Measurements from ENCODE around the gene GLTP.

DNA sequence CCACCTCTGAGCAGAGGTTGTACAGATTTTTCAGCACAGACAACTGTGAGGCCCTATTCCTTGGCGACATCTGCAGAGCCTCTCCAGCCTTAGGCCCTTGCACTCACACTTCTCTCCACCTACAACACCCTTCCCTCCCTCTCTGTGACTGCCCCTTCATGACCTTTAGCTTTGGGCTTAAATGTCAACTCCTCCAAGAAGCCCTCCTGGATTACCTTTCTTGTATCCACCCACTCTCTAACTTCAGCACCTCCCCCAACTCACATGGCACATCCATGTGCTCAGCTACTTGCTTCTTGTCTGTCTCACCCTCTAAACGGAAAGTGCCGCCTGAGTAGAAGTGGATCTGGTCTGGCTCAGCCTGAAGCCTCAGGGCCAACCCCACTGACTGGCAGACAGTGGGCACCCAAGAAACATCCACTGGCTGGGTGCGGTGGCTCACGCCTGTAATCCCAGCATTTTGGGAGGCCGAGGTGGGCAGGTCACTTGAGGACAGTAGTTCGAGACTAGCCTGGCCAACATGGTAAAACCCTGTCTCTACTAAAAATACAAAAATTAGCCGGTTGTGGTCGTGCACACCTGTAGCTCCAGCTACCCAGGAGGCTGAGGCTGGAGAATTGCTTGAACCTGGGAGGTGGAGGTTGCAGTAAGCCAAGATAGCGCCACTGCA, 69.3 kb downstream of the GLTP start:
- TF ChIP-seq POLR2A (IDR thresholded peaks at IDR 0.05; ENCODE audit: low read length) = no peak
- TF ChIP-seq REST (IDR thresholded peaks at IDR 0.05) = no peak
- TF ChIP-seq USF2 (IDR thresholded peaks at IDR 0.05) = no peak
- TF ChIP-seq, protein P1, sequence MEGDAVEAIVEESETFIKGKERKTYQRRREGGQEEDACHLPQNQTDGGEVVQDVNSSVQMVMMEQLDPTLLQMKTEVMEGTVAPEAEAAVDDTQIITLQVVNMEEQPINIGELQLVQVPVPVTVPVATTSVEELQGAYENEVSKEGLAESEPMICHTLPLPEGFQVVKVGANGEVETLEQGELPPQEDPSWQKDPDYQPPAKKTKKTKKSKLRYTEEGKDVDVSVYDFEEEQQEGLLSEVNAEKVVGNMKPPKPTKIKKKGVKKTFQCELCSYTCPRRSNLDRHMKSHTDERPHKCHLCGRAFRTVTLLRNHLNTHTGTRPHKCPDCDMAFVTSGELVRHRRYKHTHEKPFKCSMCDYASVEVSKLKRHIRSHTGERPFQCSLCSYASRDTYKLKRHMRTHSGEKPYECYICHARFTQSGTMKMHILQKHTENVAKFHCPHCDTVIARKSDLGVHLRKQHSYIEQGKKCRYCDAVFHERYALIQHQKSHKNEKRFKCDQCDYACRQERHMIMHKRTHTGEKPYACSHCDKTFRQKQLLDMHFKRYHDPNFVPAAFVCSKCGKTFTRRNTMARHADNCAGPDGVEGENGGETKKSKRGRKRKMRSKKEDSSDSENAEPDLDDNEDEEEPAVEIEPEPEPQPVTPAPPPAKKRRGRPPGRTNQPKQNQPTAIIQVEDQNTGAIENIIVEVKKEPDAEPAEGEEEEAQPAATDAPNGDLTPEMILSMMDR (IDR thresholded peaks at IDR 0.05) = no peak
- TF ChIP-seq EP300 (IDR thresholded peaks at IDR 0.05) = no peak
- no peak for TF ChIP-seq CBX8 (IDR thresholded peaks at IDR 0.05)
- no peak for TF ChIP-seq CHD2 (IDR thresholded peaks at IDR 0.05; ENCODE audit: low read length, partially characterized antibody)
- TF ChIP-seq PHF8 (IDR thresholded peaks at IDR 0.05; ENCODE audit: borderline replicate concordance, low read depth) = no peak
- TF ChIP-seq, protein P2, sequence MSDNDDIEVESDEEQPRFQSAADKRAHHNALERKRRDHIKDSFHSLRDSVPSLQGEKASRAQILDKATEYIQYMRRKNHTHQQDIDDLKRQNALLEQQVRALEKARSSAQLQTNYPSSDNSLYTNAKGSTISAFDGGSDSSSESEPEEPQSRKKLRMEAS (IDR thresholded peaks at IDR 0.05) = no peak
